A673 (cell line): ENCODE data around the gene VWA8.

Source experiments
- CTCF ChIP-seq: fragments of 300-800, 200-600 bp; sonication (generic); conservative IDR thresholded peaks from 2 replicates; pipeline ENCODE4 v1.5.1; 2017; ENCODE audit warnings: low read depth, mild to moderate bottlenecking, antibody characterized with exemption, low read length, moderate library complexity, mixed read lengths
- EZH2 ChIP-seq: fragments of 200-600 bp; sonication (generic); IDR thresholded peaks from 2 replicates; pipeline ENCODE4 v1.6.1; 2017; ENCODE audit warnings: borderline replicate concordance, low read depth, mild to moderate bottlenecking, mixed read lengths, antibody characterized with exemption, low read length; ENCODE audit not compliant: poor library complexity, severe bottlenecking

GRCh38 chr13:41707194-41707821 lies 253.6 kb downstream of the VWA8 start:
- no peak for TF ChIP-seq CTCF
- no peak for TF ChIP-seq EZH2
